C4-2B (cell line): ENCODE data around the gene SSH2.
"Not testable (repeated sequence)": the region's sequence is repeated elsewhere in the genome, so short reads cannot be mapped to it uniquely, and the experiment has no call there.

Experiments
- H3K27ac ChIP-seq: fragments of 450-650 bp; 2 replicates; pipeline ENCODE4 v1.5.1; 2017
- CTCF ChIP-seq: fragments of 450-650 bp; conservative IDR thresholded peaks from 2 replicates; pipeline ENCODE4 v1.5.1; 2017; ENCODE audit warnings: mild to moderate bottlenecking
- ZFX ChIP-seq: fragments of 450-650 bp; IDR thresholded peaks from 2 replicates; pipeline ENCODE4 v1.6.1; 2017

The SSH2 gene

GRCh38 chr17:29866746-29867404, 63.2 kb downstream of the SSH2 start:
- TF ChIP-seq CTCF (no peak), ZFX (no peak)
- H3K27ac ChIP-seq, result no peak overlapping the region

GRCh38 chr17:29864615-29865014, 65.4 kb downstream of the SSH2 start:
- H3K27ac ChIP-seq, result no peak overlapping the region
- no peak for TF ChIP-seq CTCF
- no peak for TF ChIP-seq ZFX

GRCh38 chr17:29864123-29864522, 65.9 kb downstream of the SSH2 start:
- H3K27ac ChIP-seq, result not testable (repeated sequence)

GRCh38 chr17:29862951-29863350, 67.1 kb downstream of the SSH2 start:
- no peak overlapping the region for H3K27ac ChIP-seq

GRCh38 chr17:29862127-29862526, 67.9 kb downstream of the SSH2 start:
- H3K27ac ChIP-seq, result no peak overlapping the region
- no peak for TF ChIP-seq ZFX
- no peak for TF ChIP-seq CTCF

More at GRCh38 chr17:29862951-29863350, 67.1 kb downstream of the SSH2 start:
- TF ChIP-seq CTCF, result no peak
- no peak for TF ChIP-seq ZFX

- not testable (repeated sequence) for H3K27ac ChIP-seq
These were observed 70.6 kb downstream of the SSH2 start for GRCh38 chr17:29859445-29859844.

GRCh38 chr17:29857823-29858222, 72.2 kb downstream of the SSH2 start:
- TF ChIP-seq CTCF, result no peak
- TF ChIP-seq ZFX, result no peak

GRCh38 chr17:29857105-29857504, 72.9 kb downstream of the SSH2 start:
- H3K27ac ChIP-seq, result not testable (repeated sequence)

More at GRCh38 chr17:29857823-29858222, 72.2 kb downstream of the SSH2 start:
- H3K27ac ChIP-seq, result no peak overlapping the region

- H3K27ac ChIP-seq, result no peak overlapping the region
- TF ChIP-seq ZFX, result no peak
- TF ChIP-seq CTCF, result no peak
These were observed 74.3 kb downstream of the SSH2 start for GRCh38 chr17:29855686-29856085.
